GM12892 (cell line): ENCODE data around the gene SZT2.
"Not testable (repeated sequence)": the region's sequence is repeated elsewhere in the genome, so short reads cannot be mapped to it uniquely, and the experiment has no call there.

ENCODE experiments used
- POLR2A ChIP-seq: IDR thresholded peaks from 2 replicates; pipeline ENCODE4 v1.6.1; 2011; ENCODE audit warnings: low read depth, low read length, control low read depth
- POLR2AphosphoS5 ChIP-seq: IDR thresholded peaks from 2 replicates; pipeline ENCODE4 v1.6.1; 2011; ENCODE audit warnings: low read depth, low read length, control low read depth
- TAF1 ChIP-seq: IDR thresholded peaks from 2 replicates; pipeline ENCODE4 v1.6.1; 2011; ENCODE audit warnings: low read depth, mild to moderate bottlenecking, control low read depth, low read length, borderline replicate concordance

DNA sequence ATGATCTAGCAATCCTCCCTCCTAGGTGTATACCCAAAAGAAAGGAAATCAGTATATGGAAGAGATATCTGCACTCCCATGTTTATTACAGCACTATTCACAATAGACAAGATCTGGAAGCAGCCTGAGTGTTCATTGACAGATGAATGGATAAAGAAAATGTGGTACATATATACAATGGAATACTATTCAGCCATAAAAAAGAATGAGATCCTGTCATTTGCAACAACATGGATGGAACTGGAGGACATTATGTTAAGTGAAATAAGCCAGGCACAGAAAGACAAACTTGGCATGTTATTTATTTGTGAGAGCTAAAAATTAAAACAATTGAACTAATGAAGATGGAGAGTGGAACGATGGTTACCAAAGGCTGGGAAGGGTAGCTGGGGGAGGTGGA, 23.7 kb downstream of the SZT2 start:
- TF ChIP-seq POLR2AphosphoS5, POLR2A, TAF1: not testable (repeated sequence)
